Endometrial microvascular endothelial cells (primary cell): ENCODE measurements around the gene IL18RAP. TPM values are rescaled to one million over a fixed set of nuclear protein-coding genes. Genes with fewer than 3 reads are reported as not detected.

ENCODE experiments used
- in situ Hi-C: cut with HindIII; loops from 2 replicates; pipeline ENCODE4 v1.10.0; 2017; ENCODE audit warnings: low sequenced_read_pairs, low pct_unique_long_range_greater_than_20kb; ENCODE audit errors: inconsistent ontology term
- total RNA-seq: library from RNA; depleted of rRNA; stranded (reverse); fragments of >200 nt; gene quantifications from one replicate; pipeline ENCODE4 v1.2.3, GENCODE V29; 2015; ENCODE audit errors: inconsistent ontology term

Gene IL18RAP
- total RNA-seq, 1 donor from 2014 or later: not detected

DNA sequence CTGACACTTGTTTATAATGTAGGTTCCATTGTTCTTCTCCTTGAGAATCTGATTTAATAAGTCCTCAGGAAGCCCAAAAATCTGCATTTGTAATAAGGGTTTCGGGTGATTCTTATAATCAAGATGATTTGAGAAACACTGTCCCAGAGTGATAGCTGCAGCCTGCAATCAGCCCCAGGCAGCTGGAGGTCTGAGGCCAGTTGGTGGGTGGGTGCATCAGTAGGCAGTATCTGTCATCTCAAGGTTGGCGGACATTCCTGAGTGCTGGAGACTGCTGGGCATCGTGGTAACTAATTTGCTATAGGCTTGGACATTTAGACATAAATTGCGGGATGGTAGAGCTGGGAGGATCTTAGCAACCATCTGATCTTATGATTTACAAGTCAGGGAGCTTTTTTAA, 2.7 kb upstream of the IL18RAP start:
- in situ Hi-C loops: no loop called here

DNA sequence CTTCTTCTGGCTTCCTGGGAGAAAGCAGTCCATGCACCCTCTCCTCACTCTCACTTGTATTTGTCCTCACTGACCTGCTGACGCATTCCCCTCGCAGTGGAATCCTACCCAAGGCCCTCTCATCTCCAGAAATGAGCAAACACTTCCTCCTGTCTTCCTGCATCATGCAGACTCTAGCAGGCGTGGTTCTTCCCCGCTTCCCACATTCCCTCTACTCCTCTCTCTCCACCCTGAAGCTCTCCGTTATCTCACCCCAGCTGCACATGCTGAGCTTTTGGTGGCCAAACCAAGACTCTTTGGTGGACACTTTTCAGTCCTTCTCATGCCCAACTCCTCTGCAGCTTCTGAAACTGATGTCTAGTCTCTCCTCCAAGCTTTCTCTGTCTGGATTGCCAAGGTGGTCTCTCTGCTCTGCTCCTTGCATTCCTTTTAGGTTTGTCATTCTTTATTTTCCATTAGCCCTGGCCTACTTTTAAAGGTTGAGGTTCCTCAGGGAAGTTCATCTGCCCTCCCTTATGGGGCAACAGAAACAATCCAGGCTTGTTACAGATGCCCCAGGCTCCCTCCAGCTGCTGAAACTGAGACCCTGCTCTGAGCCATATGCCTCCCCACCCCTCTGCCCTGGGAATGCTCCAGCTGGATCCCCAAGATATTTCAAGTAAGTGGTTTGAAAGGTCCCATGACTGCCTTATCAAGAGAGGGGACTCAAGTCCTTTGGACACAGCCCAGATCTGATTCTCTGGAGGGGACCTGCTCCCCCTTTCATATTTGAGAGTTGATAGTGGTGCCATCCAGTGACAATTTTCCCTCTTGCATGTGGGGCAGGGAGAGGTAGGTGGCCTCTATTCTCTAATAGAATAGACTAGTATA, 835 bp upstream of the IL18RAP start:
- in situ Hi-C loops: no loop called here

DNA sequence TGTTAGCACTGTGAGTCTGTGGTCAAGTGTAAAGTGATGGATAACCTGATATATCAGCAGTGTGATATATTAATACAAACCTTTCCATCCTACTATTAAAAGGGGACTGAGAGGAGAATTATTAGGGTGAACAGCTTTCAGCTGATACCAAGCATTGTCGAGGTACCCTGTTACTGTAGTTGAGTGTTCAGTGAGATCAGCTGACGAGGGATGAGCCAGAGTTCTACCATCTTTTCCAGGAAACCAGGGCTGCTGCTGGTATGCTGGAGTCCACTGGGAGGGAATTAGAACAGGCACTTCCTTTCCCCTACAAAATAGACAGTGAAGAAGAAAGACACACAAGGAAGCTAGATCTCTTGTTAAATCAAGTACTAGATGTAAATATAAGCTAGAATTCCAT, 408 bp downstream of the IL18RAP start:
- in situ Hi-C loops: no loop called here

DNA sequence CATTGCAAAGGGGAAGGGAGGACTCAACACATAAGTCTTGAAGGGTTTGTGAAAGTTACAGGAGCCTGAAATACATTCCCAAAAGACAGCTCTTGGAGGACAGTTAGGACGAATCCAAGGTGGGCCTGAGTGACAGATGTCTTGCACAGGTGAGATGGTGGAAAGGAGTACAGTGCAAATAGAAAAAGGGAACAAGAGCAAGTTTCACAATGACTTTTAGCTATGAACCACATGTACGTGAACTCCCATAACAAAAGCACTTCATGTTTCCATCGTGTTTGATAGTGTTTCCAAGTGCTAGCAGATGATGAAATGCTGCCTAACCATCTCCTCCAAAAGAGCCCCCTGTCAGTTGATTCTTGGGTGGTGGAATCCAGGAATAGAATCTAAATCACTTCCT, 1.8 kb downstream of the IL18RAP start:
- in situ Hi-C loops: no loop called here

DNA sequence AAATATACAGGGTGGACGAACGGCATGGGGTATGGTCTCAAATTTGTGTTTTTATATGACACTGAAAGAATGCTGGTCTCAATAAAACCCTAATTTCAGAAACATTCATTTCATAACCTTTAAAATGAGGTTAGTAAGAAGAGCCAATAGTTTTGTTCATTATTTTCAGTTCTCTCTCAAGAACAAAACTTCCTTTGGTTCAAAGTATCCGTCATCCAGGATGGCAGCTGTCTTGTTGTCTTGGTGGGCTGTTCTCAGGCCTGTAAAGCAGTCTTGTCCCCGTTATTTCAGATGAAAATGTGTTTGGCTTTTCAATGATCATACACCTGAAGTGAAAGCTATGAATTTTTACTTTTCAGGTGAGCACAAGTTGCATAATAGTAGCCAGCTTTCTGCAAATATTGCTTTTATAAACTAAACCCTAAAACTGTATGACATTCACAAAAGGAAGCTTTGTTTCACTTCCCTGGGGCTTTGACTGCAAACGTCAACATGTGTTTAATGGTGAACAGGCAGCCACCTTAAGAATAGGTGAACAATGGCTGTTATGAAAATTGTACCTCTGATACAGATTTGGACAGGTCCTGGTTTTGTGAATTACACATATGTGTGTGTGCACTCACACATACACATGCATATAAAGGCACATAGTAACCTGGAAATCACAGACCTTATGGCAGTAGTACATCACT, 2.6 kb downstream of the IL18RAP start:
- in situ Hi-C loops: no loop called here

DNA sequence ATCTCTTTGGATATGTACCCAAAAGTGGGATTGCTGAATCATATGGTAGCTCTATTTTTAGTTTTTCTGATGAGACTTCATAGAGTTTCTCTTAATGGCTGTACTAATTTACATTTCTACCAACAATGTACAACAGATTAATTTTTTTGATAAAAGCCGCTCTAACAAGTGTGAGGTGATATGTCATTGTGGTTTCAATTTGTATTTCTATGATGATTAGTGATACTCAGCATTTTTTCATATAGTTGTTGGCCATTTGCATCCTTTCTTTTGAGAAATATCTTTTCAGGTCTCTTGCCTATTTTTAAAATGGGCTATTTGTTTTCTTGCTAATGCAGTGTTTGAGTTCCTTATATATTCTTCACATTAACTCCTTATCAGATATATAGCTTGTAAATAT, 4.3 kb downstream of the IL18RAP start:
- in situ Hi-C loops: no loop called here

DNA sequence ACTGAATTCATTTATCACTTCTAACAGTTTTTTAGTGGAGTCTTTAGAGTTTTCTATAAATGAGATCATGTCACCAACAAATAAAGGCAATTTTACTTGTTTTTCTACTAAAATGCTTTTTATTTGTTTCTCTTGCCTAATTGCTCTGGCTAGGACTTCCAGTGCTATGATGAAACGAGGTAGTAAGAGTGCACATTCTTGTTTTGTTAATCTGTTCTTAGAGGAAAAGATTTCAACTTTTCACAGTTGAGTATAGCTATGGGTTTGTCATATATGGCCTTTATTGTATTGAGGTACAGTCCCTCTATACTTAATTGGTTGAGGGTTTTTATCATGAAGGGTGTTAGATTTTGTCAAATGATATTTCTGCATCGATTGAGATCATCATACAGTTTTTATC, 5.6 kb downstream of the IL18RAP start:
- in situ Hi-C loops: no loop called here

DNA sequence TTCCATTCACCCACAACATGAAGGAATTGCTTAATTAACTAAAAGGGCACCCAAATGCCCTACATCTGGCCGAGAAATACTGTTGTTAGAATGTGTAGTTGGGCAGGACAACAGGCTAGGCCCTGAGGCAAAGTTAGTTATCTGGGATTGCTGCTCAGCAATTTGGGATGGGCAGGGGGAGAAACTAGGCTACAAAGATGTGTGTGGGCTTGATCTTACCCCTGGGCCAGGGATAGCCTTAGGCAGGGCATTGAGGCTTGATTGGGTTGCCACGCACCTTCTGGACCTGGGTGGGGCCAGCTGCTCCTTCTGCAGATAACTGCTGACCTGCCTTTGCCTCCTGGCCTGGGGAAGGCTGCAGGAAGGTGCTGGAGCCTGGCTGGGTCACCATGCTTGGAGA, 9.4 kb downstream of the IL18RAP start:
- in situ Hi-C loops: no loop called here

DNA sequence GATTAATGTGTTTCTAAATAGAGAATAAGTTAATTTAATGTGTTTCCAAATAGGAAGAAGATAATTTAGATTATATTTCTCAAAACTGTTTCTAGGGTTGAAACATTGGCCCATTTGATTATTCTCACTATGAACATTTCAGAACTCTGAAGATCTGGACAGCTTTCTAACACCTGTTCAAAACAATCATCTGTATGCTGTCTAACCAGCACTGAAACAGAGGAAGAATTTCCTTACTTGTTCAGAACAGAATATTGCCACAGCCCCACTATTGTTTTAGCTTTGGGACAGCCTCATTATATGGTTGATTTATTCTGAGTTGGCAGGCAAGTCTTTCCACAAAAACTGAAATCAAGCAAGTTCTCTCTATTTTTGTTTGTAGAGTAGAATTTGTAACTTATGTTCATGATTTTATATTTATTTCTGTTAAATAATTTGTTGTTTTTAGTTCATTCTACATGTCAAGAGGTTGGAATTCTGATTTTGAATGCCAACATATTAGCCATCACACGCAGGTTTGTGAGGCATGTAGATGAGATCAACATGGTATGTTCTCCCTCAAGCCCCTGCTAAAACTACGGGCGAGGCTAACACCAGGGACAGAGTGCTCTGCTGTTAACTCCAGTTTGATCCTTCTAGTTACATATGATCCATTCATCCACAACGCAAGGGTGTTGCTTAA, 11.2 kb downstream of the IL18RAP start:
- in situ Hi-C loops: no loop called here

DNA sequence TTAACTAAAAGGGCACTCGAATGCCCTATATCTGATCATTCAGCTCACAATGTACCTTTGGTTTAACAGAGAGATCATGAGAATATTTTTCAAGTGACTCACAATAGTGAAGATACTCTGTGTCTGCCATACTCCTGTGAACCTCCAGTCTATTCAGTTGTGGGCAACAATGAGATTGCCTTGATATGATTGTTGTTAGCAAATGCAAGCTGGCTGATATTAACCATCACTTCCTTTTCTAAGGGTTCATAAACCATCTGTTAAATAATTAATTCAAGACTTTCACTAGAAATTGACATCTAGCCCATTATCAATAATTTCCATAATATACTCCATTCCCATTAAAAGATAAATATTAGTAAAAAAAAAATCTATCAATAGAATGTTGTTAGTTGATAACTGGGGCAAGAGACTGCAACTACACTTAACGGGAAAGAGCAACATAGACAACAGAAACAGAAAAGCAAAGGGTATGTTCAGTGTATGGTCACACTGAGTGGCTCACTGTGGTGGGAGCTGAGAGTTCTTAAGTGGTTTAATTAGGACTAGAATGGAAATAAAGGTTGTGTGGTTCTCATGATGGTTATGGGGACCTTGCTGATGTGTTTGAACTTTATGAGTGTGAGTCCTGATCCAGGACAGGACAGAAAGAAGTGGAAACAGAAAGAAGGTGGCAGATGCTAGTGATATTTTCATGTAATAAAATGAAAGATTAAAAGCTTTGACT, 11.9 kb downstream of the IL18RAP start:
- in situ Hi-C loops: no loop called here

DNA sequence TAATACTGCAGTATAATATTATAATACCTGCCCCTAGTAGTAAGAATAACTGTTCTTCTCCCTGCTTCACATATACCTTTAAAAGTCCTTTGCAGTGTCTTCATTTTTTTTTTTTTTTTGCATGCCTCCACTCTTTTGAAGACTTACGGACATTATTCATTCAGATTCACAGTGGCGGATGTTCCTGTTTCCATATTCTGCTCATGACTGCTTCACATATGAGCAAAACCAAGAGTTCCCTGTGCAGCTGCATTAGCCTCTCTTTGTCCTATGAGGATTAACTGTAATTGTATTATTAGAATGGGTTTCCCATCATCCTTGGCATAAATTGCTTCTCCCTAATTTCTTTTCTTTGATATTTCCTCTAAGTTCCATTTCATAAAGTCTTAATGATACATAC, 12.8 kb downstream of the IL18RAP start:
- in situ Hi-C loops: no loop called here

DNA sequence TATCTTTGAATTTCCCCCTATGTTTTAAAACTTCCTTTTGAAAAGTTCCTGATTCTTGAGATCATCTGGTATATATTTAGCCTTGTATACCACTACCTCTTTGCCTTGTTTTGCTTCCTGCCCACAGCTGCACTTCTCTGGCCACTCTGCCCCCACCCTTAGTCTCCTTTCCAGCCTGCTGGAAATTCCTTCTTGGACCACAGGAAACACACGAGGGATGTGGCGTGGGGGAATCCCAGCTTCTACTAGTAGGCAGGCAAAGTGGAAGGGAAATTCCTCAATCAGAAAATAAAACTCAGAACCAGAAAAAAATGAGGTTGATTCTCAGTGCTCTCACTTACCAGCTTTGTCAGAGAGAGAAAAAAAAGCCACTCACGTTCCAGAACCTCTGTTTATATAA, 13.4 kb downstream of the IL18RAP start:
- in situ Hi-C loops: no loop called here

DNA sequence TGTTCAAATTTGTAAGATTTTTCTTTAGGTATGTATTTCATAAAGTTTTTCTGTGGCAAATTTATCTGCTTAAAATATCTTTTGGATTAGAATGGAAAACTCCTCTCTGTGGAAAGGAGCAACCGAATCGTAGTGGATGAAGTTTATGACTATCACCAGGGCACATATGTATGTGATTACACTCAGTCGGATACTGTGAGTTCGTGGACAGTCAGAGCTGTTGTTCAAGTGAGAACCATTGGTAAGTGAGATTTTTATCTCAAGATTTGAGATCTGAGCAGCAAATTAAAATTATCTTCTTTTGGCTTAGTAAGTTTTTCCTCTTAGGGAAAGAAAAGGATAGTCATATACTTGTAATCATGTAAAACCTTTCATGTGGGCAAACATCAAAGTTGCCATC, 14.2 kb downstream of the IL18RAP start:
- in situ Hi-C loops: no loop called here

DNA sequence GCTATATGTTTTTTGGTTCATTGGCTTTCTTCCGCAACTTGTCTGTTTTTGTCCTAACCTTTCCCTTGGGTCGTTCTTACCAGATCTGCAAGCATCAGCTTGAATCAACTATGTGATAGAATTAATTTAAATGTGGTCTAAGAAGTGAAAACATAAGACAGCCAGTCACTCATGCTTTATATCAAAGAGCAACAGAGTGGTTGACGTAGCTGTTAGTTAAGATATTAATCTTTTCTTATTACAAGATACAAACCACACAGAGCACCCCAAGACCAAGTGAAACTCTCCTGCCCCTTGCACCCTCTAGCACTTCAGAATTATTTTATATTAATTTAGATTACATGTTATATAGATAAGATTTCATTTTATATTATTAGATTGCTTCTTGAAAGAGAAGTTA, 15.2 kb downstream of the IL18RAP start:
- in situ Hi-C loops: no loop called here

DNA sequence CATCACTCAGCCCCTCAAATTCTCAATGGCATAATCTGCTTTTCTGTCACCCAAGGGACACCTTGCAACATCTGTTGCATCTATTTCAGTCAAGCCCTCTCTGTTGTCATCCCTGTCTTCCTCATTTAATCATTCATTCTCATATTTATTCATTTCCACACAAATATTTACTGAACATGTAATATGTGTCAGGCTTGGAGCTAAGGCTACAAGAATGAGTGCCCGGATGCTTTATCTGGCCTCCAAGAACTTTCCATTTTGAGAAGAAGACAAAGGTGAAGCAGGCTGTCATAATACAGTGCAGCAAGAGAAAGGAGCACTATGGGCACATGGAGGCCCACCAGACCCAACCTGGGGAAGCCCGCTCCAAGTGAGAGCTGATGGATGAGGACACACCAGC, 15.6 kb downstream of the IL18RAP start:
- in situ Hi-C loops: no loop called here

DNA sequence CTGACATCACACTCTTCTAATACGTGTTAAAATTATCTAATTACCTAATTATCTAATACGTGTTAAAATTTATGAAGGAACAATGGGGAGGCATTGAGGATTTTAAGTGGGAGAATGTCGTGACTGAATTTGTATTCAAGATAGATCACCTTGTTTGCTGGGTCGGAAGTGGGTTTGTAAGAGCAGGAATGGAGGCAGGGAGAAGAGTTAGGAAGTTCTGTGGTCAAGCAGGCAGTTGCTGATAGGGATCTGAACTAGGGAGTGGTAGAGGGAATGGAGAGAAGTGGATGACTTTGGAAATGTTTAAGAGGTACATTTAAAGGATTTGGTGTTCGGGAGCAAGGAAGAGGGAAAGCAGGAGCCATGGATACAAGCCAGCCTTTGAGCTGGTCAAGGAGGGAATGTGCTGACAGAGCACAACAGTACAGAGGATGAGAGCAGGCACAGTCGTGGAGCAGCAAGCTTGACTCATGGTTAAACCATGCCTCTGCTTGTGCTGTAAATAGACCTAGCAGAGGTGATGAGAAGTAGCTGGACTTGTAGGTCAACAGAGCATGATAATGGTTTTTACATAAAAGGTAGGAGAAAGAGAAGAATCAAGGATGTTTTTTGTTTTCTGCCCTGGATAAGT, 16.2 kb downstream of the IL18RAP start:
- in situ Hi-C loops: no loop called here

DNA sequence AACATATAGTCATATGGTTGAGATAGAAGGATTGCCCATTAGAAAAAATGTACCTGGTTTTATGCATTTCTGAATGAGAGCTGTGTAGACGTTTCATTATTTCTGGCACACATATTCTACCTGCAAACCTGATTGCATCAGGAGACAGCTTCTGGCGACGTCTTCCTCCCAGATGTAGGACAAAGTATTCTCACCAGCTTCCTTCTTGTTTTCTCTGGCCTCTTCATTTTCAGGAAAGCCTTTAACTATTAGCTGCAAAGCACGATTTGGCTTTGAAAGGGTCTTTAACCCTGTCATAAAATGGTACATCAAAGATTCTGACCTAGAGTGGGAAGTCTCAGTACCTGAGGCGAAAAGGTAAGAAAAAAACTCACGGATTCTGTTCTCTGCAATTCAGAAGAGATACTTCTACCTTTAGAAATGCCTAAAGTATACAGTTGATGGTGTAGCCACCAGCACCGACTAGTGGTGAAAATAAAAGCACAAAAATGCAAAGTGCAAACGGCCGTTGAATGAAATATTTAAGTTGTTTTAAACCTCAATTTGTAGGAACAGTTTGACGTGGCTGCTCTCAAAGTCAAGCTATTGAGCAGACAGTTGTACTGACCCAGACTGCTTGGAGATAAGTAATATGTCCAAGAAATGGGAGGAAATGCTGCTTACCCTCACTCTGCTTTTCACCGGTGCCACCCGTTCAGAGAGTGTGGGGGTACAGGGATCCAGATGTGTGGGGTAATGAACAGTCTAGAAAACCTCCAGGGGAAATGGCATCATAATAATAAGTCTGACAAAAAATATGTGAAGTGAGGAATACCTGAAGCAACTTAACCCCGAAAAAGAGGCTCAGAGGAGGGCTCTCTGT, 20.2 kb downstream of the IL18RAP start:
- in situ Hi-C loops: no loop called here

DNA sequence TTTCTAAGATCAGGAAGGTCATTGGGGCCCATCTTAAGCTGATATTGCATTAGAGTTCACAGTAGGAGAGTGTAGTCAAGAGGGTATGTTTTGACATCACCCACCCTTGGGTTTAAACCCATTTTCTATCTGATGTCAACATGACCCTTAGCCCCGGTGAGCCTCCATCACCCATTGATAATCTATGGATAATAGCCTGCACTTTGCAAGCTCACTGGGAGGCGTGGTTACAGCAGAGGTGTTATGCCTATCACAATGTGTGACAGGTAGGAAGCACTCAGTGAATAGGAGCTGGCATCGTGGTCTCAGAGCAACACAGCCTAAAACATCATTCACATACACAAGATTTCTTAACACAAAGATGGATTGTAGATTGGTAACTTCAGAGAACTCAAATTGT, 21.3 kb downstream of the IL18RAP start:
- in situ Hi-C loops: no loop called here
